Activated CD4-positive, alpha-beta memory T cell treated with anti-CD3 and anti-CD28 coated beads for 36 hours (primary cell): ENCODE data around the gene RNF13. TPM values are rescaled to one million over a fixed set of nuclear protein-coding genes. Genes with fewer than 3 reads are reported as not detected.

Experiments used
- CTCF ChIA-PET: fragments of 350-600 bp; sonication (Branson Sonifier 250); formaldehyde crosslinking; loops from one replicate; lab custom pipeline; 2021; ENCODE audit warnings: antibody characterized with exemption, inconsistent platforms; lab: Charles Lee
- POLR2A ChIA-PET: fragments of 350-600 bp; sonication (Branson Sonifier 250); formaldehyde crosslinking; loops from one replicate; lab custom pipeline; 2021; ENCODE audit warnings: antibody characterized with exemption; lab: Charles Lee
- DNase-seq: peaks from one replicate; pipeline ENCODE4 v3.0.0-alpha.2; 2020
- H3K27ac Mint-ChIP-seq: one replicate; pipeline ENCODE4 v1.8.0; 2021; ENCODE audit warnings: mixed read lengths
- H3K27me3 Mint-ChIP-seq: one replicate; pipeline ENCODE4 v1.8.0; 2021; ENCODE audit warnings: mixed read lengths
- H3K36me3 Mint-ChIP-seq: one replicate; pipeline ENCODE4 v1.8.0; 2021; ENCODE audit warnings: mixed read lengths
- H3K4me1 Mint-ChIP-seq: one replicate; pipeline ENCODE4 v1.8.0; 2021; ENCODE audit warnings: low read depth, mixed read lengths
- H3K4me3 Mint-ChIP-seq: one replicate; pipeline ENCODE4 v1.8.0; 2021; ENCODE audit warnings: mild to moderate bottlenecking, mixed read lengths
- H3K9me3 Mint-ChIP-seq: one replicate; pipeline ENCODE4 v1.8.0; 2021; ENCODE audit warnings: mixed read lengths
- intact Hi-C: fragments of 100-400 bp; cut with micrococcal nuclease; formaldehyde crosslinking; loops from one replicate; pipeline ENCODE4 v1.15.1; 2023
- total RNA-seq, 2 experiments: library from RNA; stranded (reverse); gene quantifications; one replicate each; pipeline ENCODE4 v1.2.3, GENCODE V29; 2021

The RNF13 gene
- total RNA-seq, 2 experiments from 2014 or later, result 29.4 to 31.5 TPM

GRCh38 chr3:149801639-149802038 lies 11.4 kb upstream of the RNF13 start:
- H3K9me3 Mint-ChIP-seq, result no peaks in the 10 kb centered on the region
- H3K27me3 Mint-ChIP-seq, result peaks cover 2% of the 10 kb centered on the region
- CTCF ChIA-PET, result no interaction called here
- no peak overlapping the region for H3K27ac Mint-ChIP-seq
- H3K36me3 Mint-ChIP-seq, result no peaks in the 10 kb centered on the region
- no peak overlapping the region for H3K4me3 Mint-ChIP-seq
- no peak for DNase-seq
- POLR2A ChIA-PET, result no interaction called here
- intact Hi-C loops, result no loop called here
- H3K4me1 Mint-ChIP-seq, result no peaks in the 10 kb centered on the region

- POLR2A ChIA-PET, result no interaction called here
- intact Hi-C loops, result loop anchor here (5.0 kb wide), 1 partner anchor 514 kb away; no protein-coding TSS in a partner anchor
Measured at GRCh38 chr3:149806171-149806778, 6.7 kb upstream of the RNF13 start.

GRCh38 chr3:149808209-149808829 lies 4.7 kb upstream of the RNF13 start:
- peaks cover 6% of the 10 kb centered on the region for H3K4me1 Mint-ChIP-seq
- H3K4me3 Mint-ChIP-seq, result no peak overlapping the region
- DNase-seq, result peak; percentile 63
- ChIA-PET POLR2A (interaction anchor here (1.0 kb wide), 1 partner anchor 57 kb away, joined by 4 read pairs; the partner anchor contains the start of gene COMMD2), CTCF (interaction anchor here (0.6 to 3.0 kb wide), 57 partner anchors 9 to 687 kb away, joined by 3 to 40 read pairs (median 4); partner anchors contain the start of genes ANKUB1, COMMD2 and HPS3)
- intact Hi-C loops, result loop anchor here (1.0 to 5.0 kb wide), 3 partner anchors 240 to 516 kb away; no protein-coding TSS in a partner anchor
- H3K27me3 Mint-ChIP-seq, result peaks cover 3% of the 10 kb centered on the region
- no peaks in the 10 kb centered on the region for H3K9me3 Mint-ChIP-seq
- H3K27ac Mint-ChIP-seq, result no peak overlapping the region
- H3K36me3 Mint-ChIP-seq, result no peaks in the 10 kb centered on the region

More at GRCh38 chr3:149806171-149806778, 6.7 kb upstream of the RNF13 start:
- no peaks in the 10 kb centered on the region for H3K4me1 Mint-ChIP-seq
- DNase-seq, result no peak
- no peak overlapping the region for H3K27ac Mint-ChIP-seq
- CTCF ChIA-PET, result no interaction called here
- no peak overlapping the region for H3K4me3 Mint-ChIP-seq
- peaks cover 3% of the 10 kb centered on the region for H3K27me3 Mint-ChIP-seq
- no peaks in the 10 kb centered on the region for H3K36me3 Mint-ChIP-seq
- no peaks in the 10 kb centered on the region for H3K9me3 Mint-ChIP-seq

- CTCF ChIA-PET, result interaction anchor here (1.1 to 3.0 kb wide), 4 partner anchors 34 to 298 kb away, joined by 4 to 29 read pairs (median 11); no protein-coding TSS in a partner anchor
- Mint-ChIP-seq H3K9me3 (no peaks in the 10 kb centered on the region), H3K4me1 (peaks cover 13% of the 10 kb centered on the region), H3K36me3 (no peaks in the 10 kb centered on the region), H3K4me3 (no peak overlapping the region), H3K27me3 (peaks cover 3% of the 10 kb centered on the region), H3K27ac (no peak overlapping the region)
- POLR2A ChIA-PET, result no interaction called here
- intact Hi-C loops, result loop anchor here (2.0 to 5.0 kb wide), 2 partner anchors 241 to 517 kb away; no protein-coding TSS in a partner anchor
- DNase-seq, result no peak
Measured at GRCh38 chr3:149809699-149810098, 3.3 kb upstream of the RNF13 start.

GRCh38 chr3:149810846-149811245 lies 2.2 kb upstream of the RNF13 start:
- Mint-ChIP-seq H3K4me1 (peaks cover 23% of the 10 kb centered on the region), H3K4me3 (no peak overlapping the region), H3K36me3 (peaks cover 3% of the 10 kb centered on the region), H3K27me3 (peaks cover 3% of the 10 kb centered on the region), H3K27ac (no peak overlapping the region), H3K9me3 (no peaks in the 10 kb centered on the region)
- intact Hi-C loops, result no loop called here
- POLR2A ChIA-PET, result interaction anchor here (0.6 kb wide), 1 partner anchor 725 kb away, joined by 3 read pairs; the partner anchor contains the start of gene HLTF
- DNase-seq, result no peak
- CTCF ChIA-PET, result interaction anchor here (1.5 kb wide), 1 partner anchor 40 kb away, joined by 3 read pairs; no protein-coding TSS in a partner anchor

GRCh38 chr3:149812165-149812605 lies 830 bp upstream of the RNF13 start:
- Mint-ChIP-seq H3K4me1 (peaks cover 35% of the 10 kb centered on the region), H3K36me3 (peaks cover 3% of the 10 kb centered on the region), H3K27me3 (peaks cover 3% of the 10 kb centered on the region), H3K27ac (peak overlapping the region; percentile 98), H3K9me3 (no peaks in the 10 kb centered on the region), H3K4me3 (peak overlapping the region; percentile 90)
- ChIA-PET CTCF (no interaction called here), POLR2A (interaction anchor here (1.3 kb wide), 1 partner anchor 61 kb away, joined by 3 read pairs; no protein-coding TSS in a partner anchor)
- no peak for DNase-seq
- intact Hi-C loops, result loop anchor here (2.0 kb wide), 3 partner anchors 109 to 231 kb away; partner anchors contain the start of gene PFN2

GRCh38 chr3:149813367-149814281 lies 609 bp downstream of the RNF13 start:
- POLR2A ChIA-PET, result interaction anchor here (1.0 to 1.3 kb wide), 2 partner anchors 10 to 62 kb away, joined by 3 to 4 read pairs; no protein-coding TSS in a partner anchor
- CTCF ChIA-PET, result interaction anchor here (0.8 to 1.0 kb wide), 4 partner anchors 17 to 283 kb away, joined by 3 to 4 read pairs (median 3); no protein-coding TSS in a partner anchor
- DNase-seq, result peak; percentile 33
- intact Hi-C loops, result loop anchor here (1.0 to 2.0 kb wide), 5 partner anchors 61 to 595 kb away; partner anchors contain the start of genes COMMD2, PFN2 and TSC22D2
- Mint-ChIP-seq H3K36me3 (peaks cover 3% of the 10 kb centered on the region), H3K4me3 (peak overlapping the region; percentile 90), H3K27ac (peak overlapping the region; percentile 98), H3K9me3 (no peaks in the 10 kb centered on the region), H3K27me3 (no peaks in the 10 kb centered on the region), H3K4me1 (peaks cover 49% of the 10 kb centered on the region)

GRCh38 chr3:149815321-149815720 lies 2.3 kb downstream of the RNF13 start:
- CTCF ChIA-PET, result interaction anchor here (1.0 kb wide), 1 partner anchor 43 kb away, joined by 3 read pairs; no protein-coding TSS in a partner anchor
- Mint-ChIP-seq H3K4me3 (peak overlapping the region; percentile 14), H3K27ac (no peak overlapping the region), H3K36me3 (peaks cover 3% of the 10 kb centered on the region), H3K9me3 (no peaks in the 10 kb centered on the region), H3K4me1 (peaks cover 62% of the 10 kb centered on the region), H3K27me3 (no peaks in the 10 kb centered on the region)
- intact Hi-C loops, result no loop called here
- POLR2A ChIA-PET, result no interaction called here
- DNase-seq, result no peak

GRCh38 chr3:149815728-149816127 lies 2.7 kb downstream of the RNF13 start:
- H3K27me3 Mint-ChIP-seq, result no peaks in the 10 kb centered on the region
- POLR2A ChIA-PET, result no interaction called here
- no peak overlapping the region for H3K27ac Mint-ChIP-seq
- peaks cover 63% of the 10 kb centered on the region for H3K4me1 Mint-ChIP-seq
- CTCF ChIA-PET, result no interaction called here
- no peak for DNase-seq
- intact Hi-C loops, result no loop called here
- no peak overlapping the region for H3K4me3 Mint-ChIP-seq
- H3K36me3 Mint-ChIP-seq, result peaks cover 3% of the 10 kb centered on the region
- no peaks in the 10 kb centered on the region for H3K9me3 Mint-ChIP-seq

- intact Hi-C loops, result no loop called here
- H3K4me1 Mint-ChIP-seq, result peaks cover 65% of the 10 kb centered on the region
Measured at GRCh38 chr3:149816311-149816710, 3.3 kb downstream of the RNF13 start.

GRCh38 chr3:149816986-149817385 lies 4.0 kb downstream of the RNF13 start:
- intact Hi-C loops, result no loop called here
- ChIA-PET POLR2A (no interaction called here), CTCF (interaction anchor here (1.0 kb wide), 1 partner anchor 9 kb away, joined by 6 read pairs; no protein-coding TSS in a partner anchor)

More at GRCh38 chr3:149816311-149816710, 3.3 kb downstream of the RNF13 start:
- H3K27ac Mint-ChIP-seq, result no peak overlapping the region
- H3K36me3 Mint-ChIP-seq, result peaks cover 3% of the 10 kb centered on the region
- no peaks in the 10 kb centered on the region for H3K9me3 Mint-ChIP-seq
- H3K4me3 Mint-ChIP-seq, result no peak overlapping the region
- H3K27me3 Mint-ChIP-seq, result no peaks in the 10 kb centered on the region
- CTCF ChIA-PET, result no interaction called here
- no peak for DNase-seq
- POLR2A ChIA-PET, result no interaction called here

More at GRCh38 chr3:149816986-149817385, 4.0 kb downstream of the RNF13 start:
- DNase-seq, result no peak
- no peaks in the 10 kb centered on the region for H3K9me3 Mint-ChIP-seq
- no peak overlapping the region for H3K27ac Mint-ChIP-seq
- H3K36me3 Mint-ChIP-seq, result peaks cover 8% of the 10 kb centered on the region
- H3K27me3 Mint-ChIP-seq, result no peaks in the 10 kb centered on the region
- H3K4me1 Mint-ChIP-seq, result peaks cover 70% of the 10 kb centered on the region
- no peak overlapping the region for H3K4me3 Mint-ChIP-seq
